Umbilical cord (tissue), 2 donors: ENCODE data around the gene NLRP12. TPM values are rescaled to one million over a fixed set of nuclear protein-coding genes. Genes with fewer than 3 reads are reported as not detected.
A peak's percentile ranks its signal among the peaks of the same experiment; 100 is the strongest.
"Not testable (repeated sequence)": the region's sequence is repeated elsewhere in the genome, so short reads cannot be mapped to it uniquely, and the experiment has no call there.

Experiments
- DNase-seq: peaks from one replicate; pipeline ENCODE4 v3.0.0-alpha.2; 2015; ENCODE audit warnings: low spot score
- total RNA-seq: library from RNA; depleted of rRNA; stranded (reverse); fragments of >200 nt; gene quantifications from one replicate; pipeline ENCODE4 v1.2.3, GENCODE V29; 2014; ENCODE audit warnings: low replicate concordance; ENCODE audit not compliant: insufficient read depth

NLRP12 gene
- total RNA-seq, 1 donor from 2014 or later: 1.7 TPM

DNA sequence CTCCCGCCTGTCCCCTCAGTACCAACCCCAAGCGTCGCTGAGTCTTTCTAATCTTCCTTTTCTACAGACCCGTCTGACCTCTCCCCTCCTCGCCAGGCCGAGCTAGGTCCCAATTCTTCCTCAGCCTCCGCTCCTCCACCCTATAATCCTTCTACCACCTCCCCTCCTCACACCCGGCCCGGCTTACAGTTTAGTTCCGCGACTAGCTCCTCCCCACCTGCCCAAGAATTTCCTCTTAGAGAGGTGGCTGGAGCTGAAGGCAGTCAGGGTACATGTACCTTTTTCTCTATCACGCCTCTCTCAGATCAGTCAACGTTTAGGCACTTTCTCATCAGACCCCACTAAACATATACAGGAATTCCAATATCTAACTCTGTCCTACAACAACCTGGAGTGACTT is 8.7 kb upstream of the NLRP12 start:
- not testable (repeated sequence) for DNase-seq

DNA sequence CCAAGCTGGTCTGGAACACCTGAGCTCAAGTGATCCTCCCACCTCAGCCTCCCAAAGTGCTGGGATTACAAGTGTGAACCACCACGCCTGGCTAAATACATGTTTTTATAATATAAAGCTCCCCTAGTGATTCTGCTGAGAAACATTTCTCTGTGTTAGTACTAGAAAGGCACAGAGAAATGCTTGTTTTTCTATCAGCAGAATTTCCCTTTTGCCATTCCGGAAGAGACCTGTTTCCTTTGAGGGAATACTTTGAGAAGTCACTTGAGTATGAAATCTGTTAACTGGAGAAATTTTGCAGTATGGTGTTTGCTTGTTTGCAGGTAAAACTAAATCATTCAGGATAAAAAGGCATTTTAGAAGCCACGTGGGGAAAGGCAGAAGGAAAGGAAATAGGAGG is 4.4 kb upstream of the NLRP12 start:
- no peak for DNase-seq

DNA sequence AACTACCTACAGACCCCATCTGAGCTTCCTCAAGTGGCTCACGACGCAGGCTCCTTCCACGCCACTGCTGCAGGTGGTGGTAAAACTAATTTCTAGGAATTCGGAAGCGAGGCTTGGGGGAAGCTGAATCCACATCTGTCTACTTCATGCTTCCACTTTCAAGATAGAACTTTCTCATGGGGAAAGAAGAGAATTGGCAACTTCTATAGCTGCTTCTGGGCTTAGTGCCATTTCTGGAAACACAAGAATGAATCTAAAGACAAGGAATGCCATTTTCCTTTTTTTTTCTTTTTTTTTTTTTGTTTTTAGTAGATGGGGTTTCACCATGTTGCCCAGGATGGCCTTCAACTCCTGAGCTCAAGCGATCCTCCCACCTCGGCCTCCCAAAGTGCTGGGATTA is 2.8 kb upstream of the NLRP12 start:
- peak; percentile 25 for DNase-seq

DNA sequence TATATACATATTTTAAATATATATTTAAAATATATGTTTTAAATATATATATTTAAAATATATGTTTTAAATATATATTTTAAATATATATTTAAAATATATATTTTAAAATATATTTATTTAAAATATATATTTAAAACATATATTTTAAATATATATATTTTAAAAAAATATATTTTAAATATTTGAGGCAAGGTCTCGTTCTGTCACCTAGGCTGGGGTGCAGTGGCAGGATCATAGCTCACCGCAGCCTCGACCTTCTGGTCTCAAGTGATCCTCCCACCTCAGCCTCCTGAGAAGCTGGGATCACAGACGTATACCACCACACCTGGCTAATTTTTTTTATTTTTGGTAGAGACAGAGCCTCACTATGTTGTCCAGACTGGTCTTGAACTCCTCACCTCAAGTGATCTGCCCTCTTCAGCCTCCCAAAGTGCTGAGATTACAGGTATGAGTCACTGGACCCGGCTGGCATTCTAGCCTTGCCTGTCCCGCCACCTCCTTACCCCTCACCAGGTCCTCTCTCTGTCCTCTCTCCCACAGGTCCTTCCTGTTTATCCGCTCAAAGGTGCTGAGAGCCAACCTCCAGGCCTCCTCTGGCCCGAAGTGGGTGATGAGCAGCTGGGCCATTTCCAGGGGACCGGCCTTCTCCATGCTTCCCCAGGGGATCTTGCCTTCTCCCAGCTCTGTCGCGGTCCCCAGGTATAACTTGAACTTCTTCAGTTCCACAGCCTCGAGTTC is 564 bp downstream of the NLRP12 start:
- no peak for DNase-seq

DNA sequence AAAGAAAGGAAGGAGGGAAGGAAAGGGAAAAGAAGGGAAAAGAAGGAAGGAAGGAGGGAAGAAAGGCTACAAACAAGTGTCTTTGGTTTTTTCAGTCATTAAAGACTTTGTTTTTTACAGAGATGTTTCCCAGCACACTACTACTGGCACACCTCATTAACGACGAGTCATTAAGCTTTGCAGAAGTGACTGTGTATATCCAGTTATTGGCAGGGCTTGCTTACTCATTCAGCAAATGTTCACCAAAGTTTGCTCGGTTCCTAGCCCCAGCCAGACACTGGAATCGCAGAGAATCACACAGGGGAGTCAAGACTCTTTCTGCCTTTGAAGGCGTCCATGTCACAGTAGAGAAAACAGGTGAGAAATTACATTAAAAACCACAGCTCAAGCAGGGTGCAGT is 4.3 kb downstream of the NLRP12 start:
- no peak for DNase-seq

DNA sequence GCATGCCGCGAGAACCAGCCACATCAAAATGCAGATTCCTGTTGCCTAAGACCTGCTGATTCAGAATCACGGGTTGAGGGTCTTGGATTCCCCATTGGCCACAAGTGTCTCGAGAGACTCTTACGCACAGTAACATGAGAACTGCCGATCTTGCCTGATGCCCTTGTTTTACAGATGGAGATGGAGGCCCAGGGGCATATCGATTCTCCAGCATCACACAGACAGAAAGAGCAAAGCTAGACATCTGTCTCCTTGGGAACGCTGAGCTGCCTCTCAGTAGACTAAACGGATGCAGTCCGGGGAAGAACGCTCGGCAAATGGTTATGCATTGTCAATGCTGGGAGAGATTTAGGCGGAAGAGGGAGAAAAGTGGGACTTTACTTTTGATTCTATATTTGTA is 5.4 kb downstream of the NLRP12 start:
- DNase-seq: no peak

DNA sequence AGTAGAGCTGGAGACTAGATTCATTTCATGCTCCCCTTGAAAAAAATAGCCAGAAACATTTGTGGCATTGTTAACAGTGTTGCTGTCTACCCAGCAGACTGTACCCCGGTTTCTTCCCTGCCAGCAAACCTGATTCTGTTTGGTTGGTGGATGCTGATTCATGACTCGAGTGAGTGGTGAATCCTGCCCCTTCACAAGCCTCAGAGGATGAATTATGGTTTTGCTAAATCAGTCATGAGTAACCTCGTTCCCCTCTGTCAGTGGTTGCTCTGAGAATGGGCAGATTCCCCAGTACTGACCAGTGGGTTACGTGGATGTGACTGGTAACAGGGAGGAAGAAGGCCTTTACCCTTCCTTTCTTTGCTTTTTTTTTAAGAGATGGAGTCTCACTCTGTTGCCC is 10.1 kb downstream of the NLRP12 start:
- DNase-seq: no peak

DNA sequence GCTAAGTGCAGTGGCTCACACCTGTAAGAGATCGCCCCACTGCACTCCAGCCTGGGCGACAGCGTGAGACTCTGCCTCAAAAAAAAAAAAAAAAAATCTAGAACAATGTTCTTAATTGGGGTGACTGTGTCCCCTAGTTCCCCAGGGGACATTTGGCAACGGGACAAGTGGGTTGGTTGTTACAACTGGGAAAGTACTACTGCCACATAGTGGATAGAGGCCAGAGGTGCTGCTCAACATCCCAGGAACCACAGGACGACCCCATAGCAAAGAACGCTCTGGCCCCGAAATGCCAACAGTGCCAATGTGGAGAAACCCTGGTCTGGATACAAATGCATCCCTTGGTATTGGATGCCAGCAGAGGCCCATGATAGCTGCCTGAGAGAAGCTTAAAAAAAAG is 11.8 kb downstream of the NLRP12 start:
- no peak for DNase-seq

DNA sequence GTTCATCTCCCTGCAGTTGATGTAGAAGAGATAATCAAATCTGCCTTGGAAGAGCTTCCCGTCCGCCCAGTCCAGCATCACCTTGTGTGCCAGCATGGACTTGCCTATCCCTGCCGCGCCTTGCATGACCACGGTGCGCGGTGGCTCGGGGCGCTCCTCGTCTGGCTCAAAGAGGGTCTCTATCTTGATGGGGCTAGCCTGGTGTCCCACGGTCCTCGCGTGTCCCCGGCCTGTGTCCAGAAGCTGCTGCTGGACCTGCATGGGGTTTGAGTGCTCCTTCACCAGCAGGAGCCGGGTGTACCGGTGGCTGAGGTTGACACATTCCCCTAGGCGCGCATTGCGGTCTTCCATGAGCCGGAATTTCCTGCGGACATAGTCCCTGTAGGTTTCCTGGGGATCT is 13.2 kb downstream of the NLRP12 start:
- DNase-seq: no peak

DNA sequence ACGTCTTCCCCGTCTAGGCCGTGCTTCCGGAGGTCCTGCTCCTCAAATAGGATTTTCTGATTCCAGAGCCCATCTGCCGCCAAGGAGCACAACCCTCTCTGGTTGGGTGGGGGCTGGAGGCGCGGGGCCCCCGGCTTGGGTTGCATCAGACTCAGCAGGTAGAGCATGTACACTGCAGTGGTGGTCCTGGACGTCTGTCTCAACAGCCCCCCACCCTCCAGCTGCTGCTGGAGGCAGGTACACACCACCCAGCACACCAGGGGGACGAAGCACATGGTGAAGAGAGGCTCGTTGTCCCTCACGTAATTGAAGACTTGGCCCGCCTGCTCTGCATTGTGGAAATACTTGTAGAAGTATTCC is 13.9 kb downstream of the NLRP12 start:
- no peak for DNase-seq

DNA sequence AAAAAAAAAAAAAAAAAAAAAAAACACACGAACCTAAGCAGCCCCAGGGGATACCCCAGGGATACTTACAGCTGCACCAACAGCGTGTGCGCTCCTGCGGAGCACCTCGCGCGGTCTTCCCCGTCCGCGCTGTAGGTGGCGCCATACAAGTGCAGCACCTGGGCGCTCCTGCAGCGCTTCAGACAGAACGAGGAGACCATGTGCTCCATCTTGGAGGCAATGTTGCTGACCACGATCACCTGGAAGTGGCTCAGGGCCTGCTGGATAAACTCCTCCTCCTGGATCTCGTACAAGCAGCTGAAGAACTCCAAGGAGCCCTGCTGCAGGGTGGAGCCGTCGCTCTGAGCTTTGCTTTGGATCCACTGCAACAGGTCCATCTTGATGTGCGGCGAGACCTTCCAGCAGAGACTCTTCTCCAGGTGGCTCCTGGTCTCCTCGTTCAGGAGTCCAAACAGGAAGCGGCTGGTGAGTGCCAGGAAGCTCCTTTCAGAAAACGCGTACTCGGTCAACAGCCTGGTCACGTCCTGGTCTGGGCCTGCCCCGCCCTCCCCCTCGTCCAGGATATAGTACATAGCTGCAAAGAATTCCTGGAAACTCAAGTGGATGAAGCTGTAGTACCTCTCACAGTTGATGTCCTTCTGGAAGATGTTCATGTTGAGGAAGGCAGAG is 14.5 kb downstream of the NLRP12 start:
- no peak for DNase-seq

DNA sequence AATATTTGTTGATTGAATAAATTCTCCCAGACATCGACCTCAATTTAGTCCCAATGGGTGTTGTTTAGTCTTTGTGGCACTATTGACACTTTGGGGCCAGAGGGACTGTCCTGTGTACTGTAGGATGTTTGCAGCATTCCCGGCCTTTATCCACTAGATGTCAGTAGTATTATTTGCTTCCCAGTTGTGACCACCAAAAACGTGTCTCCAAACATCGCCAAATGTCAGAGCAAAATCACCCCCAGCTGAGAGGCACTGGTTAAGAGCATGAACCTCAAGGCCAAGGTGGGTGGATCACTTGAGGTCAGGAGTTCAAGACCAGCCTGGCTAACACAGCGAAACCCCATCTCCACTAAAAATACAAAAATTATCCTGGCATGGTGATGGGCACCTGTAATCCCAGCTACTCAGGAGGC is 15.4 kb downstream of the NLRP12 start:
- peak; percentile 19 for DNase-seq

DNA sequence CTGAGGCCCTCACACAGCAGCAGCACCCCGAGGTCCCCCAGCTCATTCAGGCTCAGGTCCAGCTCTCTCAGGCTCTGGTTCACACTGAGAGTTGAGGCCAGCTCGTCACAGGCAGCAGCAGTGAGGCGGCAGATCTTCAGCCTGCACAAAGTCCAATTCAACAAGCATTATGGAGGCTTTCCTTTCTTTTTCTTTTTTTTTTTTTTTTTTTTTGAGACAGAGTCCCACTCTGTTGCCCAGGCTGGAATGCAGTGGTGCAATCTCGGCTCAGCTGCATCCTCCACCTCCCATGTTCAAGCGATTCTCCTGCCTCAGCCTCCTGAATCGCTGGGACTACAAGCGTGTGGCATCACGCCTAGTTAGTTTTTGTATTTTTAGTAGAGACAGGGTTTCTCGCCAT is 22.9 kb downstream of the NLRP12 start:
- no peak for DNase-seq

DNA sequence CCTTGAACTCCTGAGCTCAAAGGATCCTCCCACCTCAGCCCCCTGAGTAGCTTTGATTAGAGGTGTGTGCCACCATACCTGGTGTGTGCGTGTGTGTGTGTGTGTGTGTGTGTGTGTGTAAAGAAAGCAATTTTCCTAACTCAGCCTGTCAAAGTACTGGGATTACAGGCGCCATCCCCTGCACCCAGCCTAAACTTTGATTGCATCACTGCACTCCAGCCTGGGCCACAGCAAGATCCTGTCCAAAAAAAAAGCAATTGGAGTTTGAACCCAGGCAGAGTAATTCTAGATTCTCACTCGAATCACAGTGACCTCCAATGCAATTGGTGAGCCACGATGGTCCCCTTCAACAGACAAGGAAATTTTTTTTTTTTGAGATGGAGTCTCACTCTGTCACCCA is 29.1 kb downstream of the NLRP12 start:
- DNase-seq: no peak

DNA sequence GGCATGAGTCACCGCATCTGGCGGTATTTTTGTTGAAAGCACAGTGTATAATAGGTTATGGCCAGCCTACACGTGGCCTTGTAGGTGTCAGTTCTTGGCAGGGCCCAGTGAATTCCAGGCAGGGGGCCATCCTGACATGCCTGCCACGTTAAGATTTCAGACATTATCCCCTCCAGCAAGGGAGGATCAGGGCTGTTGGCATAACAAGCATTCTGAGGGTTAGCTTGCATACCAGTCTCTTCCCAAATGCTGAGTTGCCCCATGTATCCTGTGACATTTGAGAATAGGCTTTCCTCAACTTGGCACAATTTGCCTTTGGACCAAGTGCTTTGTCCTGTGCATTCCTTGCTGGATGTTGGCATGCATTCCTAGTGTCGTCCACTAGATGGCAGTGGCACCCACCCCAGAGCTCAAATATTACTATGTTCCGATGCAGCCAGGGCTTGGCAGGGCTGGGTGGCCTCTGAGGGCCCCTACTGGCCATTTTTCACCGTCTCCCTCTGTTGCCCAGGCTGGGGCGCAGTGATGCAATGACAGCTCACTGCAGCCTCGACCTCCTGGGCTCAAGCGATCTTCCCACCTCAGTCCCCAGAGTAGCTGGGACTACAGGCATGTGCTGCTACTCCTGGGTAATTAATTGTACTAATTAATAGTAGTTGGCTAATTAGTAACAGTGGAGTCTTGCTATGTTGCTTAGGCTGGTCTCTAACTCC is 31.2 kb downstream of the NLRP12 start:
- peak; percentile 77 for DNase-seq

DNA sequence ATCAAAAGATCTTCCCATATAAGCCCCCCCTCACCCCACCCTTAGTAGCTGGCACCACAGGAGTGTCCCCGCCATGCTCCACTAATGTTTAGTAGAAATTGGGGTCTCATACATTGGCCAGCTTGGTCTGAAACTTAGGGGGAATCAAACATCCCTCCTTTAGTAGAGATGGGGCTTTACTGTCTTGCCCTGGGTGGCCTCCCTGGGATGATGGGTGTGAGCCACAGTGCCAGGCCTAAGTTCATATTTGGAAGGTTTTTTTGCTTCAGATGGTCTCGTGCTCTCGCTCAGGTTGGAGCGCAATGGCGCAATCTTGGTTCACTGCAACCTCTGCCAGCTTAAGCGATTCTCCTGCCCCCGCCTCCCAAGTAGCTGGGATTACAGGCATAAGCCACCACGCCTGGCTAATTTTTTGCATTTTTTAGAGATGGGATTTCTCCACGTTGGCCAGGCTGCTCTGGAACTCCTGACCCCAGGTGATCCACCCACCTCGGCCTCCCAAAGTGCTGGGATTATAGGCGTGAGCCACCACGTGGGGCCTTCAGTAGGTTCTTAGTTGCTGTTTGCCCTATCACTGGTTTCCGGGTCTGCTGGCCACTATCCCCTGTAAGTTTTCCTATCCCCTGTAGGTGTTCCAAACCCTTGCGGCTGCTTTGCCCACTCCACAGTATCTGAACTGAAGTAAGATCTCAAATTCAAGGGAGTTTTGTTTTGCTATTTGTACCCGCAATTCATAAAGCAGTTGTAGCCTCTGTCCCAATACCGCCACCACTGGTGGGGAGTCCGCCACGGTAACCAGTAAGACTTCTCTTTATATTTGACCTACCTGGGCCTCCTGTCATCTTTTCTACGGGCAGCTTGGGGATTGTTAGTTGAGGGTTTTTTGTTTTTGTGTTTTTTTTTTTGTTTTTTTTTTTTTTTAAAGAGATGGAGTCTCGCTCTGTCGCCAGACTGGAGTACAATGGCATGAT is 34.1 kb downstream of the NLRP12 start:
- no peak for DNase-seq

DNA sequence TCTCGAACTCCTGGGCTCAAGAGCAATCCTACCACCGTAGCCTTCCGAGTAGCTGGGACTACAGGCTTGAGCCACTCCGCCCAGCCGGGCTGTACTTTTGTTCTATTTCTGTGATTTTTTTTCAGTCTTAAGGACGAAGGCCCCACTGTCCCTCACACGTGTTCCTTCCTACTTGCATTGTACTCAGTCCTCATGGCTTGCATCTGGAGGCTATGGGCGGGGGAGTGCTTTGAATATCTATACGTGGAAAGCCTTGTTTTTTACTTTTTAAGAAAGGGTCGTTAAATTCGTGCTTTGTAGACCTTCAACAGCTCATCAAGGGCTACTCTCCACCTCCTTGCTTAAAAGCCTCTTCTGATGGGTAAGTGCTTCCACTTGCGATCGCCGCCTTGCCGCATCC is 36.8 kb downstream of the NLRP12 start:
- DNase-seq: no peak

DNA sequence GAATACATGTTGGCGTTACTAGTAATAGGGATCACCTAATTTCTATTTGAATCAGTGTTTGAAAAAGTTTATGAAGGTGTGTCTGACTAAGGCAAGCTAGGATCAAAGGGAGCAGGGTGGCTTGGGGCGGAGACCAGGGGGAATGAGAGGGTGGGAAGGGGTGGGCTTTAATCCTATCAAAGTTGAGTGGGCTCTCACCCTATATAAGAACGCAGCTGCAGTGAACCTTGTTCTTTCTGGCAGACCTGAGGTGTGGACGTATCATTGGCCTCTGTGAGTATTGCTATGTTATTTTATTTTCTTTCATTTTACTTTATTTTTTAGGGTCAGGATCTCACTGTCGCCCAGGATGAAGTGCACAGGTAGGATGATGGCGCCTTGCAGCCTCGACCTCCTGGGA is 37.4 kb downstream of the NLRP12 start:
- no peak for DNase-seq

DNA sequence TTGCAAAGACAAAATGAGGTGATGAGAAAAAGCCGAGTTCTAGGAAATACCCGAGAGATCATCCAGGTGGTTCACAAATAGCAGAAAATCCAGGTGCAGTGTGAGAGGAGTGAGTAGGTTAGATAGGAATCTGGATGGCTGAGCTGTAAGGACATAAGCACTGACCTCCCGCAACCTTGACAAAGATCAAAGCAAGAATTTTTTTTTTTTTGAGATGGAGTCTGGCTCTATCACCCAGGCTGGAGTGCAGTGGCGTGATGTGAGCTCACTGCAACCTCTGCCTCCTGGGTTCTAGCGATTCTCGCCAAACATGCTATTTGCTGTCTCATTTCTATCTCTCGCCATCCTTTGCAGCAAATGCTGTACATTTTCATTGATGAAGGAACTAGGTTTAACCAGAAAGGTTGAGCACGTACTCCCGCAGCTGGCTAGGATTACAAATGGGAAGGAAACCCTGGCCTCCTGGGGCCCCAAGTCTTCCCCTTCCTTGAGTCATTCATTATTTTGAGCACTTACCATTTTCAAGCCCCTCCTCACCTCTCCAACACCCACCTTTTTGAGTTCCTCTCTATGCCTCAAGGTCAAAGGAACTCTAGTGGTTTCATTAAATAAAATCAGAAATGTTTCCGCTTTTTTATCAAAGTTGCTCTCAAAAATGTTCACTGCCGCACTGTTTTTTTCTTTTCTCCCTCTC is 38.8 kb downstream of the NLRP12 start:
- DNase-seq: no peak

DNA sequence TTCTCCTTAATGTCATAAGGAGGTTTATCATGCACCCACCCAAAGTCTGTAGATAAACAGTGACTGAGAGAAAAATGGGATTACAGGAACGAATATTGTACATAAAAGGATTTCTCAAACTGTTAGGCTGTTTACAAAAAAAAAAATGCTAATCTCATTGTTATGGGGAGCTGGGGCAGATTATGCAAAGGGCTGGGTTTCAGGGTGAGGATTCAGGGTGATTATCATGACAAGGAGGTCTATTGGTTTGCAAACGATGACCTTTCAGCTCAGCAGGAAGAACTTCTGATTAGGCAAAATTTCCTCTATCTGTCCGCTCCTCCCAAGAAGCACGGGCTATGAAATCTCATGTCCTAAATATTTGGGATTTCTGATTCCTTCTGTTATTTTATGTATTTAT is 41.4 kb downstream of the NLRP12 start:
- DNase-seq: no peak

DNA sequence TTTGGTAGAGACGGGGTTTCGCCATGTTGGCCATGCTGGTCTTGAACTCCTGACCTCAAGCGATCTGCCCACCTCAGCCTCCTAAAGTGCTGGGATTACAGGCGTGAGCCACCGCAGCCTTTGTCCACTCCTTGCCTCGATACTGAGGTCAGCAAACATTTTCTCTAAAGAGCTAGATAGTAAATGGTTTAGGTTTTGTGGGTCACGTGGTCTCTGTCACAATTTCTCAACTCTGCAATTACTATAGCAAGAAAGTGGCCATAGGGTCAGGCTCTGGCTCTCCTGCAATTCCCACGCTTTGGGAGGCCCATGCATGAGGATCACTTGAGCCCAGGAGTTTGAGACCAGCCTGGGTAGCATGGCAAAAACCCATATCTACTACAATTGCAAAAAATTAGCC is 42.8 kb downstream of the NLRP12 start:
- DNase-seq: not testable (repeated sequence)
